Endodermal cell (in vitro differentiated cells): ENCODE results near the gene ARFRP1. TPM values are rescaled to one million over a fixed set of nuclear protein-coding genes. Genes with fewer than 3 reads are reported as not detected.

Experiments
- DNase-seq: peaks from one replicate; pipeline ENCODE4 v3.0.0-alpha.2; 2017
- H3K27ac ChIP-seq: 2 replicates; pipeline ENCODE4 v1.5.1; 2013; ENCODE audit warnings: mild to moderate bottlenecking, low read depth, low read length, moderate library complexity
- H3K27me3 ChIP-seq: 2 replicates; pipeline ENCODE4 v1.6.1; 2013; ENCODE audit warnings: mild to moderate bottlenecking, low read length, moderate library complexity; ENCODE audit not compliant: insufficient read depth, control insufficient read depth, poor library complexity, severe bottlenecking
- H3K36me3 ChIP-seq: 2 replicates; pipeline ENCODE4 v1.7.0; 2013; ENCODE audit warnings: mild to moderate bottlenecking, low read length, moderate library complexity; ENCODE audit not compliant: control insufficient read depth, insufficient read depth
- H3K4me1 ChIP-seq: one replicate; pipeline ENCODE4 v1.7.0; 2013; ENCODE audit warnings: low read length; ENCODE audit not compliant: control insufficient read depth, insufficient read depth
- H3K4me3 ChIP-seq: 2 replicates; pipeline ENCODE4 v1.5.1; 2013; ENCODE audit warnings: mild to moderate bottlenecking, low read length, moderate library complexity
- H3K9ac ChIP-seq: 2 replicates; pipeline ENCODE4 v1.6.1; 2013; ENCODE audit warnings: mild to moderate bottlenecking, low read length, moderate library complexity; ENCODE audit not compliant: poor library complexity, severe bottlenecking; ENCODE audit errors: extremely low read depth
- H3K9me3 ChIP-seq: 2 replicates; pipeline ENCODE4 v1.6.1; 2013; ENCODE audit warnings: mild to moderate bottlenecking, low read length, moderate library complexity; ENCODE audit not compliant: control insufficient read depth
- H3K27ac Mint-ChIP-seq: 2 replicates; pipeline ENCODE4 v1.8.0; 2020; ENCODE audit warnings: mixed read lengths
- H3K27me3 Mint-ChIP-seq: 2 replicates; pipeline ENCODE4 v1.8.0; 2021; ENCODE audit warnings: mild to moderate bottlenecking, mixed read lengths; ENCODE audit not compliant: insufficient read depth
- H3K36me3 Mint-ChIP-seq: 2 replicates; pipeline ENCODE4 v1.8.0; 2020; ENCODE audit warnings: low read depth, mixed read lengths
- H3K4me1 Mint-ChIP-seq: 2 replicates; pipeline ENCODE4 v1.8.0; 2020; ENCODE audit warnings: mixed read lengths
- H3K4me3 Mint-ChIP-seq: 2 replicates; pipeline ENCODE4 v1.8.0; 2020; ENCODE audit warnings: mild to moderate bottlenecking, moderate library complexity, mixed read lengths
- H3K9me3 Mint-ChIP-seq: 2 replicates; pipeline ENCODE4 v1.8.0; 2020; ENCODE audit warnings: mild to moderate bottlenecking, mixed read lengths
- WGBS, 2 experiments: methylation state at CpG; one replicate each; pipeline versions ENCODE4 v1.1.5 to v1.1.7; 2013; ENCODE audit warnings: missing lambda C conversion rate in 2 of 2, mixed read lengths in 1 of 2; ENCODE audit not compliant: insufficient coverage in 1 of 2, insufficient read length in 1 of 2; 5-methylcytosine and 5-hydroxymethylcytosine counted together
- total RNA-seq, 2 donors: library from RNA; stranded (reverse); fragmentation: NEBNext Ultra II Directional in 1 of 2; extraction: Animal tissue kit (Norgen Biotek cat#: 25700) in 1 of 2; gene quantifications; 2 replicates in 1 of 2; 3 replicates in 1 of 2; pipeline ENCODE4 v1.2.1, GENCODE V29; 2021
- TF ChIP-seq, protein P1 (sequence below): fragments of 200-600 bp; sonication (generic); conservative IDR thresholded peaks from 2 replicates; pipeline ENCODE4 v1.5.0; 2021; ENCODE audit warnings: antibody characterized with exemption, mild to moderate bottlenecking

ARFRP1 gene
- total RNA-seq, 2 donors from 2014 or later: 41.6 to 46.2 TPM

DNA sequence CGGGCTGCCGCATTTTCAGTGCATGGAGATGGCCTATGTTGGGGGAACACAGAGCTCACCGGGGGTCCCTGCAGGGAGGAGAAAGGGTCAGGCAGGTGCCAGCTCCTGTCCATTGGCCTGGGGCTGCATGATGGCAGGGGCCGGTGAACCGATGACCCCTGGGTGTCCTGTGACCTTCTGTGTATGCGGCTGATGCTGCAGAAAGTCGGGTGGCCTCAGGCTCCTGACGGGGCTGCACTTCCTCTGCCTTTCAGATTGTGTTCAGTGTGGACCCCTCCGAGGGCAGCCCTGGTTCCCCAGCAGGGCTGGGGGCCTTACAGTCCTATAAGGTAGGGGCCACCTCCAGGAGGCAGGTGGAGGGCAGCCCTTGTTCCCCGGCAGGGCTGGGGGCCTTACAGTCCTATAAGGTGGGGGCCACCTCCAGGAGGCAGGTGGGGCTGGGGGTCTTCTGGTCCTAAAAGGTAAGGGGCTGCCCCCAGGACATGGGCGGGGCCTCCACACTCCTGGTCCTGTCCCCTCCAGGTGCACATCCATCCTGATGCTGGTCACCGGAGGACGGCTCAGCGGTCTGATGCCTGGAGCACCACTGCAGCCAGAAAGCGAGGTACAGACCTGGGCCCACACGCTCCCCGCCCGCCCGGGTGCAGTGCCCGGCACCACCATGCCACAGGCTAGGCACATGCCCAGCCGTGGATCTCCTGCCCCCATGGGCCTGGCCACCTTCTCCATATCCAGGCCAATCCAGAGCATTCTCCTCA lies 22.3 kb downstream of the ARFRP1 start:
- no peaks in the 10 kb centered on the region for H3K36me3 ChIP-seq
- WGBS, 2 experiments: 88 to 92% methylated on average over 10 to 21 of the region's 21 CpGs
- TF ChIP-seq, protein P1, sequence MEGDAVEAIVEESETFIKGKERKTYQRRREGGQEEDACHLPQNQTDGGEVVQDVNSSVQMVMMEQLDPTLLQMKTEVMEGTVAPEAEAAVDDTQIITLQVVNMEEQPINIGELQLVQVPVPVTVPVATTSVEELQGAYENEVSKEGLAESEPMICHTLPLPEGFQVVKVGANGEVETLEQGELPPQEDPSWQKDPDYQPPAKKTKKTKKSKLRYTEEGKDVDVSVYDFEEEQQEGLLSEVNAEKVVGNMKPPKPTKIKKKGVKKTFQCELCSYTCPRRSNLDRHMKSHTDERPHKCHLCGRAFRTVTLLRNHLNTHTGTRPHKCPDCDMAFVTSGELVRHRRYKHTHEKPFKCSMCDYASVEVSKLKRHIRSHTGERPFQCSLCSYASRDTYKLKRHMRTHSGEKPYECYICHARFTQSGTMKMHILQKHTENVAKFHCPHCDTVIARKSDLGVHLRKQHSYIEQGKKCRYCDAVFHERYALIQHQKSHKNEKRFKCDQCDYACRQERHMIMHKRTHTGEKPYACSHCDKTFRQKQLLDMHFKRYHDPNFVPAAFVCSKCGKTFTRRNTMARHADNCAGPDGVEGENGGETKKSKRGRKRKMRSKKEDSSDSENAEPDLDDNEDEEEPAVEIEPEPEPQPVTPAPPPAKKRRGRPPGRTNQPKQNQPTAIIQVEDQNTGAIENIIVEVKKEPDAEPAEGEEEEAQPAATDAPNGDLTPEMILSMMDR: no peak
- Mint-ChIP-seq H3K27me3 (no peaks in the 10 kb centered on the region), H3K36me3 (no peaks in the 10 kb centered on the region), H3K4me1 (no peaks in the 10 kb centered on the region), H3K27ac (no peak overlapping the region), H3K4me3 (no peak overlapping the region), H3K9me3 (no peaks in the 10 kb centered on the region)
- no peak overlapping the region for H3K9ac ChIP-seq
- H3K4me3 ChIP-seq: no peak overlapping the region
- no peaks in the 10 kb centered on the region for H3K9me3 ChIP-seq
- no peaks in the 10 kb centered on the region for H3K4me1 ChIP-seq
- H3K27me3 ChIP-seq: no peaks in the 10 kb centered on the region
- no peak for DNase-seq
- no peak overlapping the region for H3K27ac ChIP-seq

- TF ChIP-seq, protein P1: no peak
- Histone ChIP-seq H3K27me3 (no peaks in the 10 kb centered on the region), H3K27ac (no peak overlapping the region), H3K4me3 (no peak overlapping the region), H3K9ac (no peak overlapping the region), H3K4me1 (no peaks in the 10 kb centered on the region), H3K9me3 (no peaks in the 10 kb centered on the region), H3K36me3 (peaks cover 5% of the 10 kb centered on the region)
- no peak for DNase-seq
- H3K27me3 Mint-ChIP-seq: no peaks in the 10 kb centered on the region
- no peak overlapping the region for H3K27ac Mint-ChIP-seq
- 90 to 91% methylated on average over 16 to 22 of the region's 22 CpGs for WGBS, 2 experiments
- H3K36me3 Mint-ChIP-seq: peaks cover 4% of the 10 kb centered on the region
- no peak overlapping the region for H3K4me3 Mint-ChIP-seq
- H3K4me1 Mint-ChIP-seq: no peaks in the 10 kb centered on the region
- H3K9me3 Mint-ChIP-seq: no peaks in the 10 kb centered on the region
Observed at GRCh38 chr20:63682384-63683139, 25.2 kb downstream of the ARFRP1 start.

DNA sequence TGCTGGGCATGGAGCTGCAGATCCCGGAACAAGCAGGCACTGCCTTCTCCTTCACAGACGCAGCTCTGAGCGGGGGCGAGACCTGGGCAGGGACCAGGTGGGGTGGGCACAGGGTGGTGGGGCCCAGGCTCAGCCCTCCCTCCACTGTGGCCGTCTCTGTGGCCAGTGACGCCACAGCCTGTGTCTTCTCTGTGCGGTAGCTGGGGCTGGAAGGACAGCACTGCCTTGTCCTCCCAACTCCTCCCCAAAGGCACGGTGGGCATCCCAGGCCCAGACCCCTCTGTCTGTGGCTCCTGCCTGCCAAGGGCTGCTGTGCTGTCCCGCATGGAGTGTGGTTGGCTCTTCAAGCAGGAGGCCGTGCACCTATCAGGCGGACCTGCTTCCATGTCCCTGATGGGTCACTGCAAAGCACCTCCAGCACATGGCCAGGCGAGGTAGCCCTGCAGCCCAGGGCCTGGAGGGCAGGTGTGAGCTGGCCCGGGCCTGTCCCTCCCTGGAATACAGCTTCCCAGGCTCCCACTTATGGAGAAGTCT lies 26.1 kb downstream of the ARFRP1 start:
- Histone ChIP-seq H3K9me3 (no peaks in the 10 kb centered on the region), H3K27me3 (no peaks in the 10 kb centered on the region), H3K4me3 (no peak overlapping the region), H3K4me1 (no peaks in the 10 kb centered on the region), H3K27ac (no peak overlapping the region), H3K36me3 (peaks cover 5% of the 10 kb centered on the region), H3K9ac (no peak overlapping the region)
- no peaks in the 10 kb centered on the region for H3K27me3 Mint-ChIP-seq
- no peaks in the 10 kb centered on the region for H3K4me1 Mint-ChIP-seq
- no peaks in the 10 kb centered on the region for H3K9me3 Mint-ChIP-seq
- no peak overlapping the region for H3K4me3 Mint-ChIP-seq
- DNase-seq: no peak
- TF ChIP-seq, protein P1: no peak
- WGBS, 2 experiments: 93 to 98% methylated on average over 6 to 13 of the region's 13 CpGs
- H3K36me3 Mint-ChIP-seq: peaks cover 9% of the 10 kb centered on the region
- H3K27ac Mint-ChIP-seq: no peak overlapping the region
